Ovary (tissue), 9 donors: ENCODE results near the gene ATP8B1. TPM values are rescaled to one million over a fixed set of nuclear protein-coding genes. Genes with fewer than 3 reads are reported as not detected.

Experiments used
- DNase-seq, 5 donors: peaks; one replicate each; pipeline ENCODE4 v3.0.0-alpha.2; 2019 to 2020
- H3K27ac ChIP-seq, 2 donors: fragments of 200-600 bp; one replicate each; pipeline versions ENCODE4 v1.5.1 to v1.8.0; 2019 to 2022
- H3K27me3 ChIP-seq: fragments of 200-600 bp; one replicate; pipeline ENCODE4 v1.8.0; 2022
- H3K36me3 ChIP-seq: fragments of 200-600 bp; sonication (generic); one replicate; pipeline ENCODE4 v1.5.1; 2019
- H3K4me1 ChIP-seq: one replicate; pipeline ENCODE4 v1.8.1; 2013; ENCODE audit warnings: mild to moderate bottlenecking, moderate library complexity; ENCODE audit not compliant: insufficient read depth
- H3K4me3 ChIP-seq: fragments of 200-600 bp; sonication (generic); one replicate; pipeline ENCODE4 v1.5.1; 2017
- H3K9me3 ChIP-seq, 2 donors: fragments of 200-600 bp in 1 of 2; sonication (generic) in 1 of 2; one replicate each; pipeline versions ENCODE4 v1.5.1 to v1.8.1; 2013 to 2019; ENCODE audit warnings: mild to moderate bottlenecking in 1 of 2, moderate library complexity in 1 of 2
- CTCF ChIP-seq, 3 donors: fragments of 450-650 bp in 2 of 3; fragments of 200-600 bp in 1 of 3; IDR thresholded peaks; one replicate each; pipeline versions ENCODE4 v1.5.1 to v1.8.0; 2016 to 2022; ENCODE audit warnings: antibody characterized with exemption in 3 of 3, mild to moderate bottlenecking in 1 of 3
- EP300 ChIP-seq: sonication (generic); formaldehyde crosslinking; IDR thresholded peaks from one replicate; pipeline ENCODE4 v1.6.1; 2017; ENCODE audit warnings: antibody characterized with exemption
- POLR2A ChIP-seq: fragments of 450-650 bp; IDR thresholded peaks from one replicate; pipeline ENCODE4 v1.6.1; 2017; ENCODE audit warnings: antibody characterized with exemption, mild to moderate bottlenecking, moderate library complexity
- WGBS, 3 donors: extraction: QIAGEN DNeasy Blood & Tissue Kit in 1 of 3; methylation state at CpG; one replicate each; pipeline versions ENCODE4 v1.1.5 to v1.1.7; 2013 to 2017; 5-methylcytosine and 5-hydroxymethylcytosine counted together
- intact Hi-C, 4 donors: fragments of 100-400 bp; cut with DNase I; formaldehyde crosslinking; loops; one replicate each; pipeline versions ENCODE4 v1.11.0 to v1.15.1; 2022 to 2023
- polyA plus RNA-seq, 2 donors: library from polyadenylated mRNA; stranded (reverse); fragments of 200-250 nt in 1 of 2; fragments of 350-450 nt in 1 of 2; fragmentation: Illumina TruSeq in 1 of 2; extraction: RNeasy Lipid Tissue Mini Kit (QIAGEN cat#74804) in 1 of 2; gene quantifications; one replicate each; pipeline ENCODE4 v1.2.3, GENCODE V29; 2013 to 2014
- total RNA-seq, 7 donors: library from RNA; depleted of rRNA in 2 of 7; stranded (reverse); fragments of >200 nt in 2 of 7; fragmentation: NEBNext Ultra II Directional in 3 of 7; extraction: Animal tissue kit (Norgen Biotek cat#: 25700) in 3 of 7; gene quantifications; one replicate each; pipeline versions ENCODE4 v1.1.0 to v1.2.4, GENCODE V29; 2016 to 2023
- donor health status: DM: no; HTN: no; CAD: no; lungs with moderate emphysema.
- donor health status: DM: no; HTN: no; CAD: no.
- donor health status: Bipolar disorder and iron deficiency.
- donor health status: DM: yes; HTN: yes; CAD: no.
- donor health status: DM: no; HTN: no; CAD: no.
- donor health status: DM: yes; HTN: yes; CAD: no.

ATP8B1 gene
- total and polyA plus RNA-seq, 9 donors = 1.4 to 13.2 (median 5.2) TPM

GRCh38 chr18:57629422-57629821 is 173.7 kb downstream of the ATP8B1 start:
- Histone ChIP-seq H3K27ac (no peak overlapping the region), H3K4me1 (peaks cover 5% of the 10 kb centered on the region), H3K4me3 (peak overlapping the region; percentile 55), H3K9me3 (no peaks in the 10 kb centered on the region), H3K27me3 (no peaks in the 10 kb centered on the region), H3K36me3 (no peaks in the 10 kb centered on the region)
- TF ChIP-seq CTCF (IDR thresholded peaks at IDR 0.05) = no peak
- no peak for TF ChIP-seq EP300
- TF ChIP-seq POLR2A = no peak
- no peak for DNase-seq
- WGBS, 3 donors = 91 to 96% (median 93%) methylated on average over 9 of the region's 9 CpGs
- intact Hi-C loops = loop anchor here in 1 of 4 donors (10.0 kb wide), 1 partner anchor 415 kb away; the partner anchor contains the start of gene NEDD4L

- peaks cover 5% of the 10 kb centered on the region for H3K4me1 ChIP-seq
- no peaks in the 10 kb centered on the region for H3K27me3 ChIP-seq
- no peaks in the 10 kb centered on the region for H3K9me3 ChIP-seq
- intact Hi-C loops = loop anchor here in 1 of 4 donors (10.0 kb wide), 1 partner anchor 417 kb away; the partner anchor contains the start of gene NEDD4L
- no peak overlapping the region for H3K27ac ChIP-seq
- no peak overlapping the region for H3K4me3 ChIP-seq
- no peaks in the 10 kb centered on the region for H3K36me3 ChIP-seq
- DNase-seq = no peak
- 78 to 89% (median 79%) methylated on average over 5 of the region's 5 CpGs for WGBS, 3 donors
- TF ChIP-seq EP300 (no peak), CTCF (IDR thresholded peaks at IDR 0.05) (no peak), POLR2A (no peak)
These were observed 175.6 kb downstream of the ATP8B1 start for GRCh38 chr18:57627488-57627887.

- no peak for DNase-seq
- no peak overlapping the region for H3K27ac ChIP-seq
- no peaks in the 10 kb centered on the region for H3K36me3 ChIP-seq
- no peak overlapping the region for H3K4me3 ChIP-seq
- WGBS, 3 donors = 61 to 76% (median 66%) methylated on average over 4 of the region's 4 CpGs
- H3K9me3 ChIP-seq = no peaks in the 10 kb centered on the region
- TF ChIP-seq CTCF (IDR thresholded peaks at IDR 0.05) = no peak
- TF ChIP-seq POLR2A = no peak
- no peak for TF ChIP-seq EP300
- intact Hi-C loops = loop anchor here in 1 of 4 donors (10.0 kb wide), 1 partner anchor 420 kb away; the partner anchor contains the start of gene NEDD4L
- no peaks in the 10 kb centered on the region for H3K27me3 ChIP-seq
- peaks cover 1% of the 10 kb centered on the region for H3K4me1 ChIP-seq
These were observed 178.1 kb downstream of the ATP8B1 start for GRCh38 chr18:57624988-57625387.

- no peak for DNase-seq
- H3K4me1 ChIP-seq = no peaks in the 10 kb centered on the region
- WGBS, 3 donors = 0 to 1% (median 0%) methylated on average over 13 to 20 of the region's 20 CpGs
- H3K27ac ChIP-seq = peak overlapping the region in 1 of 2 donors; percentile 59
- intact Hi-C loops = loop anchor here in 1 of 4 donors (10.0 kb wide), 1 partner anchor 424 kb away; the partner anchor contains the start of gene NEDD4L
- no peaks in the 10 kb centered on the region for H3K27me3 ChIP-seq
- peak overlapping the region; percentile 52 for H3K4me3 ChIP-seq
- H3K36me3 ChIP-seq = no peaks in the 10 kb centered on the region
- TF ChIP-seq CTCF (IDR thresholded peaks at IDR 0.05) (no peak), EP300 (no peak), POLR2A (no peak)
- no peaks in the 10 kb centered on the region for H3K9me3 ChIP-seq
These were observed 181.9 kb downstream of the ATP8B1 start for GRCh38 chr18:57621246-57621604.
